DOHH2 (cell line): ENCODE data around the gene TENT5A.

Experiments used
- H3F3A ChIP-seq: fragments of 200-600 bp; sonication (generic), shearing (Covaris generic); 2 replicates; pipeline ENCODE4 v1.6.0; 2016; ENCODE audit warnings: antibody characterized with exemption, mild to moderate bottlenecking; ENCODE audit not compliant: control insufficient read depth, insufficient read depth
- H3K27ac ChIP-seq: fragments of 200-600 bp; sonication (generic); 2 replicates; pipeline ENCODE4 v1.5.1; 2014; ENCODE audit warnings: low read depth, mild to moderate bottlenecking, low read length, moderate library complexity
- H3K27me3 ChIP-seq: fragments of 200-600 bp; sonication (generic); 2 replicates; pipeline ENCODE4 v1.6.1; 2014; ENCODE audit warnings: mild to moderate bottlenecking, low read length, mixed read lengths; ENCODE audit not compliant: control insufficient read depth
- H3K36me3 ChIP-seq: fragments of 200-600 bp; sonication (generic); 2 replicates; pipeline ENCODE4 v1.6.1; 2014; ENCODE audit warnings: mild to moderate bottlenecking, low read length, moderate library complexity, mixed read lengths; ENCODE audit not compliant: control insufficient read depth
- H3K4me1 ChIP-seq: fragments of 200-600 bp; sonication (generic); 2 replicates; pipeline ENCODE4 v1.6.1; 2014; ENCODE audit warnings: mild to moderate bottlenecking, low read length, mixed read lengths; ENCODE audit not compliant: control insufficient read depth
- H3K4me2 ChIP-seq: fragments of 200-600 bp; sonication (generic); 2 replicates; pipeline ENCODE4 v1.6.0; 2014; ENCODE audit warnings: mild to moderate bottlenecking, low read length, moderate library complexity
- H3K4me3 ChIP-seq: fragments of 200-600 bp; sonication (generic); 2 replicates; pipeline ENCODE4 v1.5.1; 2014; ENCODE audit warnings: mild to moderate bottlenecking, low read length, mixed read lengths
- H3K79me2 ChIP-seq: fragments of 200-600 bp; sonication (generic); 2 replicates; pipeline ENCODE4 v1.6.1; 2014; ENCODE audit warnings: mild to moderate bottlenecking, low read length, mixed read lengths; ENCODE audit not compliant: control insufficient read depth
- H3K9me2 ChIP-seq: fragments of 200-600 bp; sonication (generic); replicated peaks from 2 replicates; pipeline ENCODE4 v1.6.1; 2014; ENCODE audit warnings: mild to moderate bottlenecking, low read length, mixed read lengths; ENCODE audit not compliant: control insufficient read depth
- H3K9me3 ChIP-seq: fragments of 200-600 bp; sonication (generic); 2 replicates; pipeline ENCODE4 v1.6.1; 2014; ENCODE audit warnings: antibody characterized with exemption, low read length, mixed read lengths; ENCODE audit not compliant: control insufficient read depth, insufficient read depth
- H4K20me1 ChIP-seq: fragments of 200-600 bp; sonication (generic); 2 replicates; pipeline ENCODE4 v1.6.0; 2014; ENCODE audit warnings: low read depth, mild to moderate bottlenecking, antibody characterized with exemption, low read length, moderate library complexity; ENCODE audit not compliant: control insufficient read depth, insufficient read depth
- CTCF ChIP-seq: fragments of 200-600 bp; sonication (generic); IDR thresholded peaks from one replicate; pipeline ENCODE4 v1.5.1; 2014; ENCODE audit warnings: antibody characterized with exemption, mild to moderate bottlenecking, low read depth, low read length; ENCODE audit not compliant: poor library complexity, severe bottlenecking
- EZH2phosphoT487 ChIP-seq: fragments of 200-600 bp; sonication (generic); IDR thresholded peaks from 2 replicates; pipeline ENCODE4 v1.6.1; 2017; ENCODE audit warnings: borderline replicate concordance, mild to moderate bottlenecking, antibody characterized with exemption, low read length, moderate library complexity, mixed read lengths

TENT5A gene

DNA sequence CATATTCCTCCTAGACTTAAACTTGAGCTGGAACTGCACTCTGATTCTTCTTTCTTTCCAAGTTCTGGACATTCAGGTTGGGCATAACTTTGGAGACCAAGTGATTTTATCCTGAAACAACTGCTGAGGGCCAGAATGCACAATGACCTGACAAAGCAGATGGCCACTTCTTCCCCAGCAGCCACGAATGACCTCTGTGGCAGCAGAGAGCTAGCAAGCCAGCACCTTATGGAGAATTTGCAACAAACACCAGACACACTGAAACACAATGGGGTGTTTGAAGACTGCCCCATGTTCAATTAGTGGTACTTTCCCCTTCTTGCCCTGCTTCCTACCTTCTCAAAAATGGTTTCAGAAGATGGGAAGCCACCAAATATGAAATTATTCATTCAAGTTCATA, 4.2 kb upstream of the TENT5A start:
- H3K36me3 ChIP-seq = no peaks in the 10 kb centered on the region
- H3K4me1 ChIP-seq = no peaks in the 10 kb centered on the region
- no peaks in the 10 kb centered on the region for H3K9me2 ChIP-seq
- no peaks in the 10 kb centered on the region for H4K20me1 ChIP-seq
- H3K4me3 ChIP-seq = no peak overlapping the region
- H3K79me2 ChIP-seq = no peaks in the 10 kb centered on the region
- peaks cover 2% of the 10 kb centered on the region; the same call in 1 of the 2 replicates for H3K9me3 ChIP-seq
- H3K27ac ChIP-seq = no peak overlapping the region
- no peak for TF ChIP-seq CTCF
- TF ChIP-seq EZH2phosphoT487 = no peak
- H3K27me3 ChIP-seq = no peaks in the 10 kb centered on the region
- H3K4me2 ChIP-seq = no peak overlapping the region
- no peaks in the 10 kb centered on the region for H3F3A ChIP-seq

GRCh38 chr6:81755551-81755950, 3.1 kb upstream of the TENT5A start:
- H3K36me3 ChIP-seq = no peaks in the 10 kb centered on the region
- H3K27me3 ChIP-seq = no peaks in the 10 kb centered on the region
- TF ChIP-seq EZH2phosphoT487 (no peak), CTCF (no peak)
- no peaks in the 10 kb centered on the region for H3F3A ChIP-seq
- H4K20me1 ChIP-seq = no peaks in the 10 kb centered on the region
- H3K9me3 ChIP-seq = peaks cover 2% of the 10 kb centered on the region; the same call in 1 of the 2 replicates
- H3K9me2 ChIP-seq = no peaks in the 10 kb centered on the region
- H3K79me2 ChIP-seq = no peaks in the 10 kb centered on the region
- no peak overlapping the region for H3K27ac ChIP-seq
- H3K4me2 ChIP-seq = no peak overlapping the region
- no peaks in the 10 kb centered on the region for H3K4me1 ChIP-seq
- no peak overlapping the region for H3K4me3 ChIP-seq

DNA sequence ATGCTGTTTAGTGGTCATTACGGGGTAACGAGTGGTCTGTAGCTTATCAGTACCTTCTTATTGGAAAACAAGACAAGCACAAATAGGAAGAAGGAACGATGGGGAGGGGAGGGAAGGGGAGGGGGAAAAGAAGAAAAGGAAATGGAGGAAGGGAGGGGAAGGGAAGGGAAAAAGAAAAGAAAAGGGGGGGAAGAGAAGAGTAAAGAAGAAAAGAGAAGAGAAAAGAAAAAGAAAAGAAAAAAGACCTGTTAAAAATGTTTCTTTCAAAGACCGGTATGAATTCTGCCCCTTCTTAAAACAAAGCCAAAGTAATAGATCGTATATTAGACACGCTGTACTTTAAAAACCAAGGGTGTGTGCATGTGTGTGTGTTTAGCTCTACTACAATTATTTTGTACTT, 2.4 kb upstream of the TENT5A start:
- Histone ChIP-seq H3F3A (no peaks in the 10 kb centered on the region), H3K79me2 (no peaks in the 10 kb centered on the region), H4K20me1 (no peaks in the 10 kb centered on the region), H3K27ac (no peak overlapping the region), H3K4me1 (no peaks in the 10 kb centered on the region), H3K9me2 (no peaks in the 10 kb centered on the region), H3K4me3 (no peak overlapping the region), H3K9me3 (peaks cover 2% of the 10 kb centered on the region; the same call in 1 of the 2 replicates), H3K27me3 (no peaks in the 10 kb centered on the region), H3K36me3 (no peaks in the 10 kb centered on the region), H3K4me2 (no peak overlapping the region)
- TF ChIP-seq CTCF (no peak), EZH2phosphoT487 (no peak)
